ENCODE data around the gene GNG10.
"Not testable (repeated sequence)": the region's sequence is repeated elsewhere in the genome, so short reads cannot be mapped to it uniquely, and the experiment has no call there.

GNG10 gene

DNA sequence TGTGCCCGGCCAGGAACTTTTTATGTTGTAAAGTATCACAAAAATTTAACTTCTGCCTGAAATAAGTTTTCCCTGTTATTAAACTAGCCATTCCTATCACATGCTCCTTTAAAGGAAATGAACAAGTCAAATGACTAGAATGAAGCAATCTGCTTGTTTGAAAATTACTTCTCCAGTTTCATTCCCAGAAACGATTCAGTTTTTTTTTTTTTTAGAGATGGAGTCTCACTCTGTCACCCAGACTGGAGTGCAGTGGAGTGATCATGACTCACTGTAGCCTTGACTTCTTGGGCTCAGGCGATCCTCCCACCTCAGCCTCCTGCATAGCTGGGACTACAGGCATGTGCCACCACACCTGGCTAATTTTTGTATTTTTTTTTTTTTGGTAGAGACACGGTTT lies 13.3 kb upstream of the GNG10 start:
- no peak overlapping the region for H3K4me3 ChIP-seq (ENCODE audit: low read depth, low read length)

DNA sequence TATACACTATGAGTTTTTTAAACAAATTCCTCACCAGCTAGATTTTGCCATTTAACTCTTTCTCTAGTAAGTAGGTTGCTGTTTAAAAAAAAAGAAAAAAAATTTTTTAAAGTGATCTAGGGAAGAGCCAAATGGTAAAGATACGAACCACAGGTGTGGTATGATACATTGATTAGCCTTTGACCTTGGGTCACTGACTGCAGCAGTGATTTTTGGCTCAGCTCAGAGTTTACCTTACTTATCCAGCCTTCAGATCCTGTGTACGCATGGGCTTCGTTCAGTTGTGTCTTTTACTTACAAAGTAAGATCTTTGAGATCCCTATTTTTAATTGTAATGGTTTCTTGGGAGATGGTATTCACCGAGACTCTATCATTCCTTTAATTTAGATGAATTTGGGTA lies 12.4 kb upstream of the GNG10 start:
- no peak overlapping the region for H3K4me3 ChIP-seq (ENCODE audit: low read depth, low read length)

GRCh38 chr9:111657051-111657450 lies 4.4 kb upstream of the GNG10 start:
- no peak overlapping the region for H3K4me3 ChIP-seq (ENCODE audit: low read depth, low read length)

DNA sequence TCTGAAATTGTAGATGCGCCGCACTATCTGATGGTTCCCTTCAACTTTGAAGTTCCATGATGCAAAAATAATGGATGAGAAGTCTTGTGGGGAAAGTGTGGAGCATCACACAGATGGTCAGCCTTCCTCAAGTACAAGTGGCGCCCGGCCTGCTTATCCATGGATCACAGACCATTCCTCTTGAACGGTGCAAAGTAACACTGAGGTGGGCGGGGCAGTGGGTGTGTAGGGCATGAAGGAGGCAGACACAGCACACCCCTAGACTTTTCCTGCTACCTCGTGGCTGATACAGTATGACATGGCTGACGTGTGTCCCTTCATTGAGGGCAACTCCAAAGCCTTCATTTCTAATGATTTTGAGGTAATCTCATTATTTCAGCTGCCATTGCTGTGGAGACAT lies 2.5 kb upstream of the GNG10 start:
- H3K4me3 ChIP-seq (ENCODE audit: low read depth, low read length): no peak overlapping the region

DNA sequence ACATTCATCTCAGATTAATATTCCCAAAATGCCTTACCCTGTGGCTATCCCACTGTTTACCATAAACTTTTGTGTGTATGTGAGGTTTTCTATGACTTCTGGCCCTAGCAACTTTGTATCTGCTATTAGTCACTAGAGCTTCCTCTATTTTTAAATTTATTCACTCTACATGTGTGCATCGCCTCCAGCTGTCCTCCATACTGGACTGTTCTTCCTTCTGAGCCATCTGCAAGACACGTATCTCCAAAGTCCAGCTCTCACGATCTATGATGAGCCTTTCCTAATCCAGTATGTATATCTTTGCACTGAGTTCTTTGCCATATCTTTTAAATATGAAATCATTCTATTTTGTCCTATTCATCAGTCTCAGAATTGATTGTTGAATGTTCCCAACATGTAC lies 1.7 kb upstream of the GNG10 start:
- no peak overlapping the region for H3K4me3 ChIP-seq (ENCODE audit: low read depth, low read length)

DNA sequence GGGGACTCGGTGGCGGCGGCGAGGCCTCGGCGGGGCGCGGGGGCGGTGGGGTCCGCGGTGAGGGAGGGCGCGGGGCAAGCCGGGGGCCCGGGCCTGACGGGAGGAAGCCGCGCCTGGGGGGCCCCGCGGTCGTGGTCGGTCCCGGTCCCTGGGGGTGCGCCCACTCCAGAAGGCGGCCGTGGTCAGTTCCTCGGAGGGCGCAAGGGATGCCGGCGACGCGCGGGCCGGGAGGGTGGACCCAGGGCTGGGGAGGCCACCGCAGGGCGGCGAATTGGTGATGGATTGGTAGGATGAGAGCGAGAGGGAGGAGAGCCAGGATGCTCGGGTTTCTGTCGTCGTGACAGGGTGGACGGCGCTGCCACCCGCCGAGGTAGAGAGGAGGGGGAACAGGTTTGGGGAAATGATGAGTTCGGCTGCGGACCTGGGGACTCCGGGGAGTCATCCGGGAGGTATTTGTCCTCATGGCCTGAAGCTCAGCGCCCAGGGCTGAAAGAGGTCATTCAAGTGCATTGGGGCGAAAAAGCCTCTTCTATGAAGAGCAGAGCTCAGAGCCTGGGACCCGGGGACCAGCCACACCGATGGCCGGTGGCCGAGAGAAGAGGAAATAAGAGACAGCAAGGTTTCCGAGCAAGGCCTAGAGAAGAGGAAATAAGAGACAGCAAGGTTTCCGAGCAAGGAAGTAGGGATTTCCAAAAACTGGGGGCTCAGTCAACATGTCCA lies 557 bp downstream of the GNG10 start:
- peak overlapping the region; percentile 72 for H3K4me3 ChIP-seq (ENCODE audit: low read depth, low read length)

- H3K4me3 ChIP-seq (ENCODE audit: low read depth, low read length): peak overlapping the region; percentile 72
These were observed 1.3 kb downstream of the GNG10 start for GRCh38 chr9:111662576-111663300.

DNA sequence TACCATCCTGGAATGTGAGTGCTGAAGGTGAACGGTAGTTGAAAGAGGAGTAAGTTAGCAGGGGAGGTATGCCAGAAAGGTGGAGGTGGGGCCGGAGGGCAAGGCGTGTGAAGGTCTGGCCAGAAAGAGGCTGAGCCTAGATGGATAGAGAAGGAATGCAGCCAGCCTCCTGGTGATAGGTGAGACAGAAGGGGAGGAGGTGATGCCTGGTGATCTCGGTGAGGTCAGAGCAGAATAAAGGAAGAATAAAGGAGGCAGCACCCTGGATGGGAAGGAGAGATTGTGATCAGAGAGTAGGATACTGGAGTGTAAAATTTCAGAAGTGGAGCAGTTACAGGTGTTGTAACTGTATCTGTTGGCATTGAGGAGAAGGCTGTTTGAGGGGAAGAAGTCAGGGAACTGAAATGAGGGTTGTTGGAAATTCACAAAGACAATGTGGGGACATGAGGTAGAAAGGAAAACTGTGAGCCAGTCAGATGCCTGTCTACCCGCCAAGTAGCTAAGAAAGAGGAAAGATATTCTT lies 2.0 kb downstream of the GNG10 start:
- no peak overlapping the region for H3K4me3 ChIP-seq (ENCODE audit: low read depth, low read length)

- no peak overlapping the region for H3K4me3 ChIP-seq (ENCODE audit: low read depth, low read length)
These were observed 6.7 kb downstream of the GNG10 start for GRCh38 chr9:111668026-111668573.

DNA sequence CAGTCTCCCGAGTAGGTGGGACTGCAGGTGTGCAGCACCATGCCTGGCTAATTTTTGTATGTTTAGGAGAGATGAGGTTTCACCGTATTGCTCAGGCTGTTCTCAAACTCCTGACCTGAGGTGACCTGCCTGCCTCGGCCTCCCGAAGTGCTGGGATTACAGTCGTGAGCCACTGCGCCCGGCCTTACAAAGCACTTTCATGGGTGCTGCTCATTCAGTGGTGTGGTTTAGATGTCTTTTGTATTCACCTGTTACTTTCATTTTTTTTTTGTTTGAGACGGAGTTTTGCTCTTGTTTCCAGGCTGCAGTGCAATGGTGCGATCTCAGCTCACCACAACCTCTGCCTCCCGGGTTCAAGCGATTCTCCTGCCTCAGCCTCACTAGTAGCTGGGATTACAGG lies 7.2 kb downstream of the GNG10 start:
- H3K4me3 ChIP-seq (ENCODE audit: low read depth, low read length): not testable (repeated sequence)

DNA sequence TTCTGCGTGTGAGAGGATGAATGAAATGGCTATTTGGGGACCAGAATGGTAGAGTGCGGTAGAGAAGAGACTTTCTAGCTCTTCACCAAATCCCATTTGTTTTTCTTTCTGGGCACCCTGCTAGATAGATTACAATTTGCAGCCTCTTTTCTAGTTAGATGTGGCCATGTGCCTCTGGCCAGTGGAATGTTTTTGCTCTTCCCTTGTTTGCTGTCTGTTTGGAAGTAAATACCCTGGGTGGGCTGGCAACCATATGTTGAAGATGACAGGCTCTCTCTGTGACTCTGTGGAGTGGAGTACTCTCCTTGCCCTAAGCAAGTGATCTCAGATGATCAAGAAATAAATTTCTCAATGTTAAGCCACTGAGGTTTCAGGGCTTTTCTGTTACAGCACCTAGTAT lies 12.9 kb downstream of the GNG10 start:
- no peak overlapping the region for H3K4me3 ChIP-seq (ENCODE audit: low read depth, low read length)

GRCh38 chr9:111676116-111676515 lies 14.7 kb downstream of the GNG10 start:
- H3K4me3 ChIP-seq (ENCODE audit: low read depth, low read length): no peak overlapping the region

GRCh38 chr9:111678293-111678692 lies 16.9 kb downstream of the GNG10 start:
- H3K4me3 ChIP-seq (ENCODE audit: low read depth, low read length): no peak overlapping the region

- no peak overlapping the region for H3K4me3 ChIP-seq (ENCODE audit: low read depth, low read length)
These were observed 17.8 kb downstream of the GNG10 start for GRCh38 chr9:111679199-111679598.

DNA sequence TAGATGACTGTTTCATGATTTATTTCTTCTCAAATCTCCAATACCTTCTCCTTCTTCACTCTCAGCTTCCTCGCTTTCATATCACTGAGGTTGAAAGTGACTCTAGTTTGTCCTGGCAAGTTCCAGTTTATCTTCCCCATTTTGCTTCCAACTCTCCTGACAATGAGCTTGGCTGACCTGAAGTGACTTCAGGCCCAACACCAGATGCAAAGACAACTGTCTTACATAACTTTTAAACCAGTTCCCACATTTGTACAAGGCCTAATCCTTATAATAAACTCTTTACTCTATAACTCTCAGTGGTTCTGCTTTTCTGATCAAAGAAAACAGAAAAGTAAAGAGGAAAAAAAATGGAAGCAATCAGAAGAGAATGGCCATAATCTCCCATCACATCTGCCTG lies 22.0 kb downstream of the GNG10 start:
- H3K4me3 ChIP-seq (ENCODE audit: low read depth, low read length): no peak overlapping the region

DNA sequence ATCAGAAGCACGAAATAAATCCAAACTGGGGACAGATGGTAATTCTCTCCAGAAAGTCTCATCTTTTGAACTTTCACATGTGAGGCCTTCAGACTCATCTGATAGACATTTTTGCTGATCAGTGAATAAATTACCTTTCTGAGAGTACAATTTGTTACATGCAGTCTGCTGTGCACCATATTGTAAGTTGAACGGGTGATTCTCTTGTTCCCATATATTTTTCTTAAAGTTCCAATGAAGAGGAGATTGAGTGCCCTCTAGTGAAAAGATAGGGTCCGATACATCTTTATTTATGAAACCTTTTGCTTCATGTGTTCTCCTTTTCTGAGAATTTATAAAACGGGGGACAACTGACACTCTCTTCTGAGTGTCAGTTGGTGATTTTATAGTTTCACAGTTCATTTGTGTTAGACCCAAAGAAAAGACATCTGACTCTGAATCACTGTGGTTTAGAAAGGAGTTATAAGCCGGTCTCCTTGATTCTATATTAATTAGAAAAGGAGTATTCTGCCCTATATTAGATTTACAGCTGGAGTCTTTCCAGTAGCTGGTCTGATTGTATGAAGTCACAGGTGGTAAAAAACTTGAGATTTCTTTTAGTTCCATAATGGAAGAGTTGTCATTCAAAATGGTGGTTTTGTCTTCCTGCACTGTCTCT lies 30.4 kb downstream of the GNG10 start:
- H3K4me3 ChIP-seq (ENCODE audit: low read depth, low read length): no peak overlapping the region

DNA sequence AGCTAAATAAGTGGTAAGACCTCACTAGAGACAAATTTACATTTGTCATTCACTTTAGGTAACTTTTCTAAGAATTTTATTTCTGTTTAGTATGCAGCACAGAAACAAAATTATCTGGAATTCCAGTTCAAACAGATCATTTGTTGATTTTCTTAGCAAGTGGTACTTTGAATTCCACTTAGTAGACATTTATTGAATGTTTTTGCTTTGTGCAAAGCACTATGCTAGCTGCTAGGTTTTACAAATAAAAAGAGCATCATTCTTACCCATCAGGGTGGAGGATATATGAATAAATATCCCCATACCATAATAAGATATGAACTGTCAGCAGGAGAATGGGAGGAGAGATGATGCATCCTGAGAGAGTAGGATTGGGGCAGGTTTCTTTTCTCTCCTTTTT lies 35.4 kb downstream of the GNG10 start:
- no peak overlapping the region for H3K4me3 ChIP-seq (ENCODE audit: low read depth, low read length)

GRCh38 chr9:111700776-111701175 lies 39.4 kb downstream of the GNG10 start:
- H3K4me3 ChIP-seq (ENCODE audit: low read depth, low read length): no peak overlapping the region

DNA sequence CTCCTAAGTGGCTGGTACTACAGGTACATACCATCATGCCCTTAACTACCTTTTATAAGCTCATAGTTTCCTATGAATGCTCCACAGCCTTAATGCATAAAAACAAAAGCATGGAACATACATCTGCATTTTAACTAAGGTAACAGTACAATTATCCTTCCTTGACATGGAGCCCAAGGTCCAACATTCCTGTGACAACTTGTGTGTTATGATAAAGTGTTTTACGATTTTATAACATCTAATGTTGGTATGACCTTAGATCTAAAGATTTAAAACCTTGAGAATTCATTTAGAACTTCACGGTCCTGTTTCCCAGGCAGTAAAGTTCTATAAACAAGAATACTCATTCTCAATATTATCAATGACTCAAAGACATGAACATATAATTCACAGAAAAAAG lies 43.1 kb downstream of the GNG10 start:
- no peak overlapping the region for H3K4me3 ChIP-seq (ENCODE audit: low read depth, low read length)

GRCh38 chr9:111711548-111711947 lies 50.1 kb downstream of the GNG10 start:
- no peak overlapping the region for H3K4me3 ChIP-seq (ENCODE audit: low read depth, low read length)

DNA sequence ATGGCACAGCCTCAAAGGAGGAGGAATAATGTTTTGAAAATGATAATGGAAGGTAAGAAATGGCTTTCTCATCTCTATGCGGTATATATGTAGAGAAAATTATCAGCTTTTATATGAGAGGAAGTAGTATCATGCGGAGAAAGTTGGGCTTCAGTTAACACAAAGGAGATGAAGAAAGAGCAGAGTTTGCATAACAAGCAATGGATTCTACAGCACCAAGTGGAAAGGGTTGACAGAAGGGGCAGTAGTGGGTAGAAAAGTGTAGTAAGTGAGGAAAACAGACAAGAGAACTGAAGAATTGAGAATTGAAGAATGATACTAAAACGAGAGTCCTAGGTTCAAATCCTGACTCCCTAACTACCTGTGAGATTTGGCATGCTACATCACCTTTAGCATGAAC lies 51.0 kb downstream of the GNG10 start:
- H3K4me3 ChIP-seq (ENCODE audit: low read depth, low read length): no peak overlapping the region

- H3K4me3 ChIP-seq (ENCODE audit: low read depth, low read length): no peak overlapping the region
These were observed 54.1 kb downstream of the GNG10 start for GRCh38 chr9:111715471-111715870.
